Ectodermal cell (in vitro differentiated cells): Measurements from ENCODE around the gene HAGH.

Source experiments
- H3K27ac ChIP-seq: 2 replicates; pipeline ENCODE4 v1.7.0; 2013; ENCODE audit warnings: mild to moderate bottlenecking, low read depth, low read length; ENCODE audit not compliant: insufficient read depth, poor library complexity, severe bottlenecking
- H3K27me3 ChIP-seq: 2 replicates; pipeline ENCODE4 v1.7.0; 2013; ENCODE audit warnings: mild to moderate bottlenecking, low read length; ENCODE audit not compliant: insufficient read depth, control insufficient read depth, poor library complexity, severe bottlenecking
- H3K36me3 ChIP-seq: one replicate; pipeline ENCODE4 v1.7.0; 2013; ENCODE audit warnings: low read length; ENCODE audit not compliant: control insufficient read depth, insufficient read depth
- H3K4me1 ChIP-seq: one replicate; pipeline ENCODE4 v1.7.0; 2013; ENCODE audit warnings: low read length; ENCODE audit not compliant: control insufficient read depth, insufficient read depth
- H3K4me3 ChIP-seq: 2 replicates; pipeline ENCODE4 v1.7.0; 2013; ENCODE audit warnings: low read depth, low read length, control low read depth; ENCODE audit not compliant: insufficient read depth
- H3K9me3 ChIP-seq: 2 replicates; pipeline ENCODE4 v1.7.0; 2013; ENCODE audit warnings: mild to moderate bottlenecking, low read length, moderate library complexity; ENCODE audit not compliant: control insufficient read depth
- WGBS, 2 experiments: methylation state at CpG; one replicate each; pipeline ENCODE4 v1.1.7; 2013; ENCODE audit warnings: missing lambda C conversion rate in 2 of 2; 5-methylcytosine and 5-hydroxymethylcytosine counted together

Gene HAGH

DNA sequence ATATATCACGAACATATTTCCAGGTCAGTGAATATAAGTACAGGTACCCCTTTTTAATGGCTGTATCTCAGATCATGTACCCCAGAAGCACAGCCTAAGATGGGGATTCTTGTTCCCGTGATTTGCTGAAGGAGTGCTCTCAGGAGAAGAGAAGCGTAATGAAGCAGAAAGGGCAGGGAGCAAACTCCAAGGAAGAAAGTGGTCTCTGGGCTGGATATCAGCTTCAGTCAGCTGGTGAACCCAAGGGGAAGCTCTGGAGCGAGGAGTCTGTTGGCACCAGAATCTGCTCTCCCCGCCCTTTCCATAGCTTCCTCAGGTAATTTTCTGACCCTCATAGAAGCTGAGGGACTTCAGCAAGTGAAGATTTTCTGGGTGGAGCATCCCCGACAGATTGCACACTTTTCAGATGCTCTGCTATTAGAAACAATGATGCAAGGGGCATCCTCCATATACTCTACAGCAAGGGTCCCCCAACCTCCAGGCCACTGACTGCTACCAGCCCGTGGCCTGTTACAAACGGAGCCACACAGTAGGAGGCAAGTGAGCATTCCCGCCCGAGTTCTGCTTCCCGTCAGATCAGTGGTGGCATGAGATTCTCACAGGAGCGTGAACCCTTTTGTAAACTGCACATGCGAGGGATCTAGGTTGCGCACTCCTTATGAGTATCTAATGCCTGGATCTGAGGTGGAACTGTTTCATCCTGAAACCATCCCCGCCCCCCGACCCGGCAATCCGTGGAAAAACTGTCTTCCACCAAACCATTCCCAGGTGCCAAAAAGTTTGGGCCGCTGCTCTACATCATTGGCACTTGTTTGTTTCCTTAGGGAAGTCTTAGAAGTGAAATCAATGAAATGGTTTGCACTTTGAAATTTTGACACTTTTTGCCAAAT lies 4.8 kb upstream of the HAGH start:
- WGBS, 2 experiments = 89 to 92% methylated on average over 19 of the region's 19 CpGs
- H3K36me3 ChIP-seq = no peaks in the 10 kb centered on the region
- H3K27me3 ChIP-seq = no peaks in the 10 kb centered on the region
- H3K9me3 ChIP-seq = no peaks in the 10 kb centered on the region
- H3K4me3 ChIP-seq = no peak overlapping the region
- no peak overlapping the region for H3K27ac ChIP-seq
- H3K4me1 ChIP-seq = peaks cover 6% of the 10 kb centered on the region

DNA sequence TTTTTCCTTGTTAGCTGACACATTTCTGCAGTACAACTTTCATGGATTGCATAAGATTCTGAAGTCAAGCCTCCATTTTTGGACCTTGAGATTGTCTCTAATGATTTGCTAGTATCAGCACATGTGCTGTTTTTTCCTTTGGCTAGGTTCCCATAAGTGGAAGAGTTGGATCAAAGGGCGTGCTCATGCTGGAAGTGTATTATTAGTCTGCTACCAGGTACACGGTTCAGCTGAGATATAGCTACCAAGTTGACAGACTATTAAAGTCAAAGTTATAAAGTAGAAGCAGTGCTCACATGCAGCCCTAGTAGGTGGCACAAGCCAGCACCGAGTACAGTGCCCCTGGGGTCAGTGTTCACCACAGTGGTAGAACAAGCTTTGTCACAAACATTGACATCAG lies 3.6 kb upstream of the HAGH start:
- Histone ChIP-seq H3K27ac (no peak overlapping the region), H3K27me3 (peaks cover 6% of the 10 kb centered on the region), H3K36me3 (no peaks in the 10 kb centered on the region), H3K9me3 (no peaks in the 10 kb centered on the region), H3K4me1 (peaks cover 12% of the 10 kb centered on the region), H3K4me3 (no peak overlapping the region)
- 88 to 96% methylated on average over 3 of the region's 3 CpGs for WGBS, 2 experiments

DNA sequence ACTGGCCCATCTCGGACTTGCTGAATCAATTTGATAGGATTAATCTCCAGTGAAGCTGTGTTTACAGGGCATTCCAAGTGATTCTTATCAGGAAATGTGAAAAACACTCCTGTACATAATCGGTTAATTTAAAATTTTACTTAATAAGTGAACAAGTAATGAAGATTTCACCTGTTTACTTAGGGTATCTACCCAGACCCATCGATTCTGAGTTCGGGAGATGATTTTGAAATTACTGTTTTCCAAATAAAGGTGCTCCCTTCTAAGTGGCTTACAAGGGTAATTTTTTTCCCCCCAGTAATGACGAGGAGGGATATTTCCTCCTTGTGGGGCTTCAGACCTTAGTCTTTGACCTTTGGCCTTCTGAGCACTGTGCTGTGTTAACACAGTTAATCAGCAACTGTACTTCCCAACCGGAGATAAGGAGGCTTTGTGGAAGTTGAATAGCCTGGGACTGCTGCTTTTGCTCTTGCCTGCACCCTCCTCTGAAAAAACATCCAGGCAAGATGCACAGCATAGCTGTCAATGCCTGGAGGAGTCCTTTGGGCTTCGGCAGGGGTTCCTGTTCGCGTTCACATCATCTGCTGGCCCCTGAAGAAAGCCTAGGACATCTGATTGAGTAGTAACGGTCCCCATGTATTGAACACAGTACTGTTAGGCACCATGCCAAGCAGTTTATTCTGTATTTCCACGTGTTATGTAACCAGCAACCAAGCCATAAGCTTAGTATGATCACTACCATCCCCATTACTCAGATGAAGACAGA lies 2.2 kb upstream of the HAGH start:
- Histone ChIP-seq H3K4me3 (peak overlapping the region; percentile 6), H3K9me3 (no peaks in the 10 kb centered on the region)

DNA sequence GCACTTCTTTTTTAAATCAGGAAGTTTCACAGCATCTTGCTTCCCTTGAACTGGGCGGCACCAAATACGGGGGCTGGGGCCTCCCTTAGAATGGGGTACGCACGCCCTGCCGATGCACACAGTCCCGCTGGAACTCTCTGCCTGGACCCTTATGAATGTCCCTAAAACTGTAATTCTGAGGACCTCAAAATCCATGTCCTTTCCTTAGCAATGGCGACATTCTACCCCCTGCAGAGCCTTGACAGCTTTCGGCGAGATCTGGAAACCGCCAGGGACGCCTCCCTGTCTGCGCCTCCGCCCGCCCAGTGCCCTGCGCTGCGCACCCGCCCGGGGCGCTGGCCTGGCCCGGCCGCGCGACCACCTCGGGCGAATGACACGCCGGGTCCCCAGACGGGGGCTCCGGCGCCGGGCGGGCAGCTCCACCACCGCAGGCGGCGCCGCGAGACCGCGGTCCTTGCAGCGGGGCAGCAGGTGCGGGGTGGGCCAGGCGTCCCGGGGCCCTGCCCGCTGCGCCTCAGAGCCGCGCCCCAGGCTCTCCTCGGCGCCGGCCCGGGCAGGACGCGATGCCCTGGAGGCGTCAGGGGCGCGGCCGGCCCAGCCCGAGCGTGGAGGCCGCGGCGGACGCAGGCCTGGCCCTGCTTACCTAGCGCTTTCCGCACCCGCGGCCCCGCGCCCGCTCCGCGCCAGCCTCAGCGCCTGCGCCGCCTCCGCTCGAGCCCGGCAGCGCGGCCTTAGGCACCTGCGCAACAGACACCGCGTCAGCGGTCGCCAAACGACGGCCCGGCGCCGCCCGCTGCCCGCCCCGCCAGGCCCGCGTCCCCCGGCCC lies 548 bp downstream of the HAGH start:
- Histone ChIP-seq H3K27ac (no peak overlapping the region), H3K27me3 (peaks cover 6% of the 10 kb centered on the region), H3K4me1 (peaks cover 13% of the 10 kb centered on the region), H3K4me3 (peak overlapping the region; percentile 91), H3K36me3 (no peaks in the 10 kb centered on the region), H3K9me3 (no peaks in the 10 kb centered on the region)
- WGBS, 2 experiments = 4 to 5% methylated on average over 96 of the region's 96 CpGs

More for the DNA sequence above, 2.2 kb upstream of the HAGH start:
- Histone ChIP-seq H3K27ac (no peak overlapping the region), H3K36me3 (no peaks in the 10 kb centered on the region), H3K4me1 (peaks cover 13% of the 10 kb centered on the region), H3K27me3 (peaks cover 6% of the 10 kb centered on the region)
- 92 to 94% methylated on average over 10 to 11 of the region's 11 CpGs for WGBS, 2 experiments

DNA sequence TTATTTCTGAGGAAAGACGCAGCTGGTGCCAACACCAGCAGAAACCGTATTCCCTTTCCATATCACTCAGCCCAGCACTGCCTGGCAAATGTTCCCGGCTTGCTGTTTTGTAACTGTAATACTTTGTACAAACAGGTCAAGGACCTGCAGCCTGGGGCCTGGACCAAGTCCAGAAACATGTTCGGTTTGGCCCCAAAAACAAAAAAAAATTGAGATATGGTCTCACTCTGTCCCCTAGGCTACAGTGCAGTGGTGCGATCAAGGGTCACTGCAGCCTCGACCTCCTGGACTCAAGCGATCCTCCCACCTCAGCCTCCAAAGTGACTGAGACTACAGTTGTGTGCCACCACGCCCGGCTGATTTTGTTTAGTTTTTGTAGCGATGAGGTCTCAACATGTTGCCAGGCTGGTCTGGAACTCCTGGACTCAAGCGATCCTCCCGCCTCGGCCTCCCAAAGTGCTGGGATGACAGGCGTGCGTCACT lies 1.2 kb downstream of the HAGH start:
- Histone ChIP-seq H3K27me3 (peaks cover 6% of the 10 kb centered on the region), H3K4me3 (peak overlapping the region; percentile 91), H3K36me3 (no peaks in the 10 kb centered on the region), H3K4me1 (peaks cover 13% of the 10 kb centered on the region), H3K9me3 (no peaks in the 10 kb centered on the region), H3K27ac (no peak overlapping the region)
- WGBS, 2 experiments = 91 to 92% methylated on average over 15 of the region's 15 CpGs

DNA sequence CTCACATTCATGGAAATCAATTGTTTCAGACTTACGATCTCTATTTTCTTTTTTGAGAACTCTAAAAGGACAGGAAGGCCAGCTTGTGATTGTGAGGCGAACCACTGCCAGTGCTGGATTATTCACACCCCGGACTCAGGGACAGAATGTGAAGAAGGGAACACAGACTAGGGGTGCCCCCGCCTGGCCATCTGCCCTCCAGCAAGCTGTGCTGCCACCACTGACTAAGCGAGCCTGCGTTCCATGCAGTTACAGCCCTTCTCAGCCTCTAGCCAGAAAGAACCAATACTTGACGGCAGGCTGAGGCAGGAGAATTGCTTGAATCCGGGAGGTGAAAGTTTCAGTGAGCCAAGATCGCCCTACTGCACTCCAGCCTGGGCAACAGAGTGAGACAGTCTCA lies 2.8 kb downstream of the HAGH start:
- no peaks in the 10 kb centered on the region for H3K36me3 ChIP-seq
- H3K27me3 ChIP-seq = peaks cover 6% of the 10 kb centered on the region
- no peak overlapping the region for H3K4me3 ChIP-seq
- H3K4me1 ChIP-seq = peaks cover 13% of the 10 kb centered on the region
- WGBS, 2 experiments = 53 to 54% methylated on average over 9 of the region's 9 CpGs
- H3K9me3 ChIP-seq = no peaks in the 10 kb centered on the region
- H3K27ac ChIP-seq = no peak overlapping the region

DNA sequence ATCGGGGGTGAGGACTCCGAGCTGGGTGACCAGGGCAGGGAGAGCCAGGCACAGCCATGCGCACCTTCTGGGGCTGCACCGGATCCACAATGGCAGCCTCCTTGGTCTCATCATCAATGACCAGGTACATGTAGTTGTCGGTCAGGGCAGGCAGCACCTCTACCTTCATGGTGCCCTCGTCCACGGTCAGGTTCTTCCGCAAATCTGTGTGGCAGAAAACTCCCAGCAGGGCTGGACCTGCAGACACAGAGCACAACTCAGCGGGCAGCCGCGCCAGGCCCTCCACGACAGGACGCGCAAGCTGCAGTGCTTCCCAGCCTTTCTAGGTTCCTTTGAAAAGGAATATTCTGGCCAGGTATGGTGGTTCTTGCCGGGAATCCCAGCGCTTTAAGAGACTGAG lies 3.8 kb downstream of the HAGH start:
- Histone ChIP-seq H3K4me3 (no peak overlapping the region), H3K27ac (no peak overlapping the region), H3K27me3 (peaks cover 6% of the 10 kb centered on the region), H3K36me3 (no peaks in the 10 kb centered on the region), H3K4me1 (peaks cover 7% of the 10 kb centered on the region), H3K9me3 (no peaks in the 10 kb centered on the region)
- WGBS, 2 experiments = 91% methylated on average over 16 of the region's 16 CpGs

DNA sequence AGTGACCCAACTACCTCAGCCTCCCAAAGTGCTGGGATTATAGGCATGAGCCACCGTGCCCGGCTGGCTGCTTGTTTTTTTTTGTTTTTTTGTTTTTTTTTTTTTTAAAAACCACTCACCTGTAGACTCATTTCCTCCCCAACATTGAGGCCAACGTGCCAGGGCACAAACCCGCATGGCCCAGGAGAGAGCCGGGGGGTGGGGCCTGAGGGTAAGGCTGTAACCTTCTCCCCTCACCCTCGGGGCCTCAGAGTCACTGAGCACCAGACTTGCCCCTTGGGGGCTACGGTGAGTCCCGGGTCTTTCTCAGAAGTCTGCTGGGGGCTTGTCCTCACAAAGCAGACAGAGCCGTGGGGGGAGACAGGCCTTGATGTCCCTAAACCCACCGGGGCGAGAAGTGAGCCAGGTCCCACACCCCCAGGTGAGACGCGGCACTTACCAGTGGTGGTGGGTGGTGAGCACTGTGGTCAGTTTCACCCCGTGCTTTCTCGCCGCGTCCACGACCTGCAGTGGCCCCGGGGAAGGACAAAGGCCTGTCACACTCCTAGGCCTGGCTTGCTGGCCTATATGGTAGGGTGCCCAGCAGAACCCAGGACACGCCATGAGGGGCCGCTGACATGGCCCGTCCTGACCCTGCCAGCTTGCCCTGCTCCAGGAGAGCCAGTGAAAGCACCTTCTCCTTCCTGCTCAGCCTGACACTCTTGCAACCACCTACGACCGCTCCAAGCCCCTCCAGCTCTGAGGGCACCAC lies 4.6 kb downstream of the HAGH start:
- Histone ChIP-seq H3K4me3 (no peak overlapping the region), H3K27me3 (peaks cover 6% of the 10 kb centered on the region), H3K9me3 (no peaks in the 10 kb centered on the region), H3K36me3 (no peaks in the 10 kb centered on the region), H3K4me1 (peaks cover 7% of the 10 kb centered on the region), H3K27ac (no peak overlapping the region)
- 95 to 96% methylated on average over 22 to 24 of the region's 24 CpGs for WGBS, 2 experiments

DNA sequence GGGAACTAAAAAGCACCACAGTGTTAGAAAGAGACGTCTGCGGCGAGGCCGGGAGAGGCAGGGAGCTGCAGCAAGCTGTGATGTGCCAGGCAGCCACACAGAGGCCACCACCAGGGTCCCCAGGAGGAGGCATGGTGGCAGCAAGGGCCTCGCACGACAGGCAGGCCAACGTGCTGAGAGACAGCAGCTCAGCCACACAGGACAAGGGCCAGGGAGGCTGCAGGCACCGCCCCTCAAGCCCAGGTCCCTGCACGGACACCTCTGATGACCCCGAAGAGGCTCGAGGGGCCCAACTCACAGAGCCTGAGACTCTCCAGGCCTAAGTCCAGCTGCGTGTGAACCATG lies 5.7 kb downstream of the HAGH start:
- H3K4me1 ChIP-seq = peaks cover 7% of the 10 kb centered on the region
- H3K4me3 ChIP-seq = no peak overlapping the region
- H3K36me3 ChIP-seq = no peaks in the 10 kb centered on the region
- WGBS, 2 experiments = 93 to 96% methylated on average over 12 of the region's 12 CpGs
- no peak overlapping the region for H3K27ac ChIP-seq
- H3K27me3 ChIP-seq = peaks cover 6% of the 10 kb centered on the region
- H3K9me3 ChIP-seq = no peaks in the 10 kb centered on the region
